Measurements from ENCODE around the gene LTF.
"Not testable (repeated sequence)": the region's sequence is repeated elsewhere in the genome, so short reads cannot be mapped to it uniquely, and the experiment has no call there.

The LTF gene

DNA sequence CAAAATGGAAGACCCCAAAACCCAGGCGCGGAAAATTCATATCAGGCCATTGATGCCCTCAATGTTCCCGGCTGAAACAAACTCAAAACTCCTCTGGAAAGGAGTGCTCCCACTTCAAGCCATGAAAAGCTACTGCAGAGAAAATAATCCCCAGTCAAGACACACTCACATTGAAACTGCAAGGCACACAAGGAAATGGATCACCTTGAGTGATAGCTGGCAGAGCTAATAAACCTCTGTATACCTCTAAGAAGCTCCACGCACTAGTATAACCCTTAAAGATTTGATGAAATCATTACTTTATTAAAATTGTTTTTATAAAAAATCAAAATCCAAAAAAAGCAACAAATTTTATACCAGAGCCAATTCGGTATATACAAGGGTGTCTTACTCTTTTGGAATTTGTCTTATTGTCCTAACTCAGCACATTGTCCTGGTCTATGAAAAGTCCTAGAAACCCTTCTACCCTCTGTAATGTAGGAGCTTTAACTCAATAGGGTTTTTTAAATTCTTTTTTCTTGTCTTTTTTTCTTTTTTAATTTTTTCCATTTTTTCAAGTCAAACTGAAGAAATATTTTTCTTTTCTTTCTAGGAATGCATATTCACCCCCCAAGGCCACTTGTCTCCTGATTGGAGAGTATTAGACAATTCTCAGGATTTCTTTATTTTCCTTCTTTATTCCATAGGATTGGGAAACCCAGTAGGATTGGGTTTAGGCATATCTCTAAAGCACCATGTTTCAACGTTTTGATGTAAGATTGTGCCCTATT, 66.3 kb downstream of the LTF start:
- in situ Hi-C loops (cut with MboI; ENCODE audit: low sequenced_read_pairs), result no loop called here

DNA sequence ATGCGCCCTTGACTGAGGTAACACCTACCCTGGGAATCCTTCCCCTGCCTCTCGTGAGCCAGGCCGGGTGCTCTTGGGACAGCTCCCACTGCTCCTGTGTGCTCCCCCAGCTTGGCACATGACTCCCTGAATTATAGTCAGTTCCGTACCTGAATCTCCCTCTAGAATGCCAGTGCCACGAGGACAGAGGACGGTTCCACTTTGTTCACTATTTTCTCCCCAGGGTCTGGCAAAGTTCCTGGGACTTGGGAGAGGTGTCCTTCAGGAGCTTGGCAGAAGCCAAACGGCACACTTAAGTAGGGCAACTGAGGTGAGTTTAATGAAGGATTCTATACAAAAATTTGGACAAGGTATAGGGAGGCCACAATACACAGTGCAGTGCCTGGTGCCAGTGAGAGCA, 67.6 kb downstream of the LTF start:
- in situ Hi-C loops (cut with MboI; ENCODE audit: low sequenced_read_pairs), result no loop called here

DNA sequence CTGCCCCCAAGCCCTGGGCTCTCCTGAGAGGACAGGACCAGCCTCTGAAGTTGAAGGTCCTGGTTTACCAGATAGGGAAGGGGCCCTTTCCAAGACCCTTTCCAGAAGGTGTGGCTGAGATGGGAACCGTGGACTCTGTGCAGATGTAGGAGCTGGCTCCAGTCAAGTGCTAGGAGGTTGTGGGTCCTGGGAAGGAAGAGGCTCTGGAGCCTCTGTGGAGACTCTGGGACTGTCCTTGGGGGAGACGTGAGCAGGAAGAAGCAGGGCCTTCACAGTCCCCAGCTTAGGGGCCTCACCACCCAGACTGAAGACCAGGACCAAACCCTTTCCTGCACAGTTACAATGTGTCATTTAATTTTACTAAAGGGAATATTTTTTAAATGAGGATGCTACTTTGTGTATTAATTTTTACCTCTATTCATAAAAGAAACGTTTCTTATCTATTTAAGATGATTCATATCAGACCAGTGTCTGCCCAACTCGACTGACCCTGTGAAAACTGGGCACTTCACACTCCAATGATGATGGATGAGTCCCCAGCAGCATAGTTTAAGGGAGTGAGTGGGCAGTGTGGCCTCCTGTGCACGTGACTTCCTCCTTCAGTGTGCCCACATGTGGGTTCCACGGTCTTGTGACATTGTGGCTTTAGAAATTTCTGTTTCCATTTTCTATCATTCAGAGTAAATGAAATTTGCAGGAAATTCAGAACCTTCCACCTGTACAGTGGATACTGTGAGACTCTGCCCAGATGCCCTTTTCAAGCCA, 68.8 kb downstream of the LTF start:
- in situ Hi-C loops (cut with MboI; ENCODE audit: low sequenced_read_pairs), result no loop called here

DNA sequence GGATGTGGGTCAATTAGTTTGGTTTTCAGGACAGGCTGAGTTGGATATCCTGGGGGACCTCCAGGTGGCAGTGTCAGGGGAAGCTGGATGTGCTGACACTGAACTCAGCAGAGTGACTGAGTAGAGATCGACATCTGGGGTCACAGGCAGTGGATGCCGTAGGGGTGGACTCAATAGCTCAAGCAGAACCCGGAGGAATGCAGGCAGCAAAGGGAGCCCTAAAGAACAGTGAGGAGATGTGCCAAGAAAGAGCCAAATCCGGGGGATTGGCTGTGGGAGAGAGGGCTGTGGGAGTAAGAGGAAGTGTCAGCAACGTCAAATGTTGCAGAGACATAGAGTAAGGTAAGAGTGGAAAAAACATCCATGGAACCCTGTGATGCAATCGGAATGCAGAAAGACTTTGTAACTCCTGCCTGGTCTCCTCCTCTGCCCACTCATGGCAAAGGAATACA, 69.5 kb downstream of the LTF start:
- in situ Hi-C loops (cut with MboI; ENCODE audit: low sequenced_read_pairs), result no loop called here

DNA sequence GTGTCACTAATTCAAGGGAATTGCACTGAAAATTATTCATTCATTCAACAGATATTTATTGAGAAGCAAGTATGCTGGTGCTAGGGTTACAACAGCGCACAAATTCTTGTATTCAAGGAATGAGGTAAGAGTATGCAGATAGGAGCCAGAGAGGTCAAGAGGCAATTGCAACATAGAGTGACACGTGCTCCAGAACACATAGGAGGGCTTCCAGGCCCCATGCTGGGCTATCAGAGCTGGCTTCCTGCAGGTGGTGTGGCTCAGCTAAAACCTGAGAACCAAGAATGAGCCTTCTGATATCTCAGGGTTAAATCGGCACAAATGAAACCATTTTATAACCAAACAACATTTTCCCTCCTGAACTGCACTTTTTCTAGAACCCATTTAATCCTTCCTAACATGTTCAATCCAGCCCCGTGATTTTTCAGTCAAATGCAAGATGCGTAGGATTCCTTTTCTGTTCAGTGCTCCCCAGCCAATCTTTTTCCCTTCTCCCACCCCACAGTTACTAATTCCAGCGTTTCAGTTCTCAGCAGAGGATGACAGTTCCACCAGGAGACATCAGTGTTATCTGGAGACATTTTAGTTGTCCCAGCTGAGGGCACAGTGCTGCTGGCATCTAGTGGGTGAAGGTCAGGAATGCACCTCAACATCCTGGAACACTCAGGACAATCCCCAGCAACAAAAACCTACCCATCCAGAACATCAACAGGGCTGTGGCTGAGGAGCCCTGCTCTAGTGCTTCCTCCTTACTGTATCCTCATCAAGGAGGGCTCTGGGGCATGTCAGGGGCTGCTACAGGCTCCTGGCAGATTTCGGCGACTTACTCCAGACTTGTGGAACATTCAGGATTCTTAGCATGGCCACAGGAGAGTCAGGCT, 70.9 kb downstream of the LTF start:
- in situ Hi-C loops (cut with MboI; ENCODE audit: low sequenced_read_pairs), result no loop called here

DNA sequence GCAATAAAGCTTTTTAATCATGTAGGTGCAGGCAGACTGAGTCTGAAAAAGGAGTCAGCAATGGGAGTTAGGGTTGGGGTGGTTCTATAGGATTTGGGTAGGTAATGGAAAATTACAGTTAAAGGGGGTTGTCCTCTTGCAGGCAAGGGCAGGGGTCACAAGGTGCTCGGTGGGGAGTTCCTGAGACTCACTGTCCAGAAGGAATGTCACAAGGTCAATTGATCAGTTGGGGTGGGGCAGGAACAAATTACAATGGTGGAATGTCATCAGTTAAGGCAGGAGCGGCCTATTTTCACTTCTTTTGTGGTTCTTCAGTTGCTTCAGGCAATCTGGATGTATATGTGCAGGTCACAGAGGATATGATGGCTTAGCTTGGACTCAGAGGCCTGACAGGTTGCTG, 71.7 kb downstream of the LTF start:
- in situ Hi-C loops (cut with MboI; ENCODE audit: low sequenced_read_pairs), result no loop called here

DNA sequence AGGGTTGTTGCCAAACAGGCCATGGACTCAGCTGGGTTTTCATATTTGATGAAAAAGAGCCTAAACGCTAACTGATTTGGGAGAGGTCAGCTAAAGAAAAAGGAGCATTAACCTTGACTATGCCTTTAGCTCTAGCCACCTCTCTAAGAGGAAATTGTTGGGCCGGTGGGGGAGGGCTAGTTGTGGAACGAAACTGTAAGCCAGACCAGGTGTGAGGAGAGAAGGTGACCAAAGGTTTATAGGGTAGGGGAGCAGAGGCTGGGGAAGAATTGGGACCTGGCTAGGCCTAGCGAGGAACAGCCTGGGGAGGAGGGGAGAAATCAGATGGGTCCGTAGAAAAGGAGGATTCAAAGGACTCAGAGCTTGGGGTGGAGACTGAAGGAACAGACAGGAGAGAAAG, 73.2 kb downstream of the LTF start:
- in situ Hi-C loops (cut with MboI; ENCODE audit: low sequenced_read_pairs), result not testable (repeated sequence)

DNA sequence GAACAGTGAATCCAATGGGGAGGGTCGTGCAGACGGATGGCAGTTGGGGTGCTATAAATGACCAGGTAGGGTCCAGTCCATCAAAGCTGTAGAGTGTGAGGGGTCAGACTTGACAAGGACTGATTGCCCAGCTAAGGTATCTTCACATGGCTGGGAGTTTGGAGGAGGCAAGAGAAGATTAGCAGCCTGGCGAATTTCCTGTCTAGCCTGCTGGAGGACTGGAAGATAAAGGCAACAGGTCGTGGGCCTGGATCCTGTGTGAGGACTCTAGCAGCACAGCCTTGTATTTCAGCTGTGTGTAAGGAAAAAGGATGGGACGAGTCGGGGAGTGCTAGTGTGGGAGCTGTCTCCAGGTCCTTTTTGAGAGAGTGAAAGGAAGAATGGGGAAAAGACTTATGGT, 75.4 kb downstream of the LTF start:
- in situ Hi-C loops (cut with MboI; ENCODE audit: low sequenced_read_pairs), result no loop called here

DNA sequence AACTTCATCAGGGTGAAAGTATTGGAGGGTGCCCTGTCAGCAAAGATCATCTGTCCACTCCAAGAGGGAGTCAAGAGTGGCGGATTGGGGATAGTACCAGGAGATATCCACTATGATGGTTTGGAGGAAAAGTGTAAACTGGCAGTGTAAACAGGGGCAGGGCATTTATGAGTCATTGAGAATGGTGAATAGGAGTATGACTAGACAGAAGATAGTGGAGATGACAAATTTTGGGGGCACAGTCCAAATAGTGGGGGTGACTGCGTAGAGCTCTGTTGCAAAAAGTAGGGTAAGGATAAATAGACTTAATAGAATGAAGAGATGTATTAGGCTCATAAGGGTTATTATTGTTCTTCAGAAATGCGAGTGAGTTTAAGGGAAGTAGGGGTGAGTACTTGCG, 75.9 kb downstream of the LTF start:
- in situ Hi-C loops (cut with MboI; ENCODE audit: low sequenced_read_pairs), result not testable (repeated sequence)

DNA sequence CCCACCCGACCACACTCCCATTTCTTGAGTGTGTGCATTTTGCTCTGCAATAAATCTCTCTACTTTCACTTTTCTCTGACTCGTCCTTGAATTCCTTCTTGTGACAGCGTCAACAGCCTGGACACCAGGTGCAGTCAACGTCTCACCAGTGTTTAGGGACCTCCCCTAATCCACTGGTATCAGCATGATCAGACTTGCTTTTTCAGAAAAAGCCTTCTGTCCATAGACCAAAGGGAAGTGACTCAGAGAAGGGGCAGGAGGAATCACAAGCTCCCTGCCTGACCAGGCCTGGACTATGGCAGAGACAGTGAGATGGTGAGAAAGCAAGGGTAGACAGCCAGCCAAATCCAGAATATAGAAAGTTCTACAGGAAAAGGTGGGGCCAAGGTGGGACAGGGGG, 78.5 kb downstream of the LTF start:
- in situ Hi-C loops (cut with MboI; ENCODE audit: low sequenced_read_pairs), result no loop called here
